Measurements from ENCODE around the gene GIPC2.
"Not testable (repeated sequence)": the region's sequence is repeated elsewhere in the genome, so short reads cannot be mapped to it uniquely, and the experiment has no call there.

GIPC2 gene

GRCh38 chr1:78045926-78046778 is at the start of gene GIPC2:
GIPC2 (plus strand) TSS chr1:78045966; CDS start chr1:78046095, 129 bp downstream.
- DNase-seq, result peak; percentile 51

GRCh38 chr1:77996734-77997133 is 49.0 kb upstream of the GIPC2 start:
- no peak for DNase-seq

GRCh38 chr1:78000536-78000935 is 45.2 kb upstream of the GIPC2 start:
- not testable (repeated sequence) for DNase-seq

- DNase-seq, result peak; percentile 2
These were observed 42.6 kb upstream of the GIPC2 start for GRCh38 chr1:78003070-78003746.

- DNase-seq, result peak; percentile 64
These were observed 41.7 kb upstream of the GIPC2 start for GRCh38 chr1:78003882-78004718.

- peak; percentile 89 for DNase-seq
These were observed 40.9 kb upstream of the GIPC2 start, which contains the start of gene DNAJB4 for GRCh38 chr1:78004719-78005447. DNAJB4 (plus strand) TSS chr1:78004939; CDS start chr1:78005111, 172 bp downstream.

GRCh38 chr1:78005448-78005722 is 40.4 kb upstream of the GIPC2 start:
- DNase-seq, result no peak

GRCh38 chr1:78005755-78006154 is 40.0 kb upstream of the GIPC2 start:
- peak; percentile 33 for DNase-seq

GRCh38 chr1:78006521-78006920 is 39.2 kb upstream of the GIPC2 start:
- DNase-seq, result no peak

GRCh38 chr1:78007677-78008341 is 38.0 kb upstream of the GIPC2 start:
- no peak for DNase-seq

- no peak for DNase-seq
These were observed 36.5 kb upstream of the GIPC2 start for GRCh38 chr1:78009276-78009675.

- DNase-seq, result no peak
These were observed 35.9 kb upstream of the GIPC2 start for GRCh38 chr1:78009836-78010235.

GRCh38 chr1:78011050-78011449 is 34.7 kb upstream of the GIPC2 start:
- DNase-seq, result no peak

- no peak for DNase-seq
These were observed 30.6 kb upstream of the GIPC2 start for GRCh38 chr1:78015148-78015547.

- DNase-seq, result no peak
These were observed 26.7 kb upstream of the GIPC2 start for GRCh38 chr1:78019024-78019423.

- DNase-seq, result not testable (repeated sequence)
These were observed 24.6 kb upstream of the GIPC2 start for GRCh38 chr1:78021134-78021533.

- DNase-seq, result no peak
These were observed 16.0 kb upstream of the GIPC2 start for GRCh38 chr1:78029793-78030192.

- DNase-seq, result no peak
These were observed 12.6 kb upstream of the GIPC2 start for GRCh38 chr1:78032996-78033796.

- no peak for DNase-seq
These were observed 12.0 kb upstream of the GIPC2 start for GRCh38 chr1:78033797-78034172.

GRCh38 chr1:78035121-78035520 is 10.6 kb upstream of the GIPC2 start:
- DNase-seq, result no peak

GRCh38 chr1:78036450-78036849 is 9.3 kb upstream of the GIPC2 start:
- no peak for DNase-seq

Measured in NCI-H69 (cell line).